Measurements from ENCODE around the gene SLC12A2.

DNA sequence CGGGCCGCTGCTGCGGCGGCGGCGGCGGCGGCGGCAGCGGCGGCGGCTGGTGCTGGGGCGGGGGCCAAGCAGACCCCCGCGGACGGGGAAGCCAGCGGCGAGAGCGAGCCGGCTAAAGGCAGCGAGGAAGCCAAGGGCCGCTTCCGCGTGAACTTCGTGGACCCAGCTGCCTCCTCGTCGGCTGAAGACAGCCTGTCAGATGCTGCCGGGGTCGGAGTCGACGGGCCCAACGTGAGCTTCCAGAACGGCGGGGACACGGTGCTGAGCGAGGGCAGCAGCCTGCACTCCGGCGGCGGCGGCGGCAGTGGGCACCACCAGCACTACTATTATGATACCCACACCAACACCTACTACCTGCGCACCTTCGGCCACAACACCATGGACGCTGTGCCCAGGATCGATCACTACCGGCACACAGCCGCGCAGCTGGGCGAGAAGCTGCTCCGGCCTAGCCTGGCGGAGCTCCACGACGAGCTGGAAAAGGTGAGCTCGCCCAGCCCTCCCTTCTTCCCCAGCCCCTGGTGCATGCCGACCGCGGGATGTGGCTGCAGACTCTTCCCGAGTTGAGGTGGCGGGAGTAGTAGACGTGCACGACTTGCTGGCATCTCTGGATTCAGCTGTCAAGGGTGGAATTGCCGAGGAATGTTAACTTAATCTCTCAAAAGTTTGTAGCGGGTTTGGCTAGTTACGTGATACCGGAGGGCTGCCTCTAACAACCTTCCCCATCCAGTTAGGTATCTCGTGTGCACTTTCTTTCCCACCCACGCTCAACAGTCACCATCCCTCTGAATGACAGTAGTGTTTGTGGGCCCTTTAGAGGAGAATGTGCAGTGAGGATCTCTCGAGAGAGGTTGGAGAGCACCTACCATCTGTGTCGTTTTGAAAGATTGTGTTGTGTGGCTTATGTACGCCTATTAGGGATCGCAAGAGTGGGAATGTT, 932 bp downstream of the SLC12A2 start:
- TF ChIP-seq POLR2AphosphoS5 (IDR thresholded peaks at IDR 0.05): peak in 2 of 3 donors; percentile 31 to 56
- TF ChIP-seq, protein P1, sequence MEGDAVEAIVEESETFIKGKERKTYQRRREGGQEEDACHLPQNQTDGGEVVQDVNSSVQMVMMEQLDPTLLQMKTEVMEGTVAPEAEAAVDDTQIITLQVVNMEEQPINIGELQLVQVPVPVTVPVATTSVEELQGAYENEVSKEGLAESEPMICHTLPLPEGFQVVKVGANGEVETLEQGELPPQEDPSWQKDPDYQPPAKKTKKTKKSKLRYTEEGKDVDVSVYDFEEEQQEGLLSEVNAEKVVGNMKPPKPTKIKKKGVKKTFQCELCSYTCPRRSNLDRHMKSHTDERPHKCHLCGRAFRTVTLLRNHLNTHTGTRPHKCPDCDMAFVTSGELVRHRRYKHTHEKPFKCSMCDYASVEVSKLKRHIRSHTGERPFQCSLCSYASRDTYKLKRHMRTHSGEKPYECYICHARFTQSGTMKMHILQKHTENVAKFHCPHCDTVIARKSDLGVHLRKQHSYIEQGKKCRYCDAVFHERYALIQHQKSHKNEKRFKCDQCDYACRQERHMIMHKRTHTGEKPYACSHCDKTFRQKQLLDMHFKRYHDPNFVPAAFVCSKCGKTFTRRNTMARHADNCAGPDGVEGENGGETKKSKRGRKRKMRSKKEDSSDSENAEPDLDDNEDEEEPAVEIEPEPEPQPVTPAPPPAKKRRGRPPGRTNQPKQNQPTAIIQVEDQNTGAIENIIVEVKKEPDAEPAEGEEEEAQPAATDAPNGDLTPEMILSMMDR (IDR thresholded peaks at IDR 0.05 in 8 of 11, conservative IDR thresholded peaks at IDR 0.05 in 3 of 11): no peak
